22Rv1 (cell line): ENCODE data around the gene SCN8A.

ENCODE experiments used
- CTCF ChIP-seq: fragments of 450-650 bp; IDR thresholded peaks from 2 replicates; pipeline ENCODE4 v1.5.1; 2017; ENCODE audit warnings: mild to moderate bottlenecking
- ZFX ChIP-seq: fragments of 450-650 bp; IDR thresholded peaks from 2 replicates; pipeline ENCODE4 v1.6.1; 2017; ENCODE audit warnings: antibody characterized with exemption, borderline replicate concordance

- peak; percentile 92 for TF ChIP-seq CTCF
- TF ChIP-seq ZFX, result no peak
Observed at GRCh38 chr12:51820526-51821439, 229.8 kb downstream of the SCN8A start.
